Measurements from ENCODE around the gene ADARB2. TPM values are rescaled to one million over a fixed set of nuclear protein-coding genes. Genes with fewer than 3 reads are reported as not detected.
A peak's percentile ranks its signal among the peaks of the same experiment; 100 is the strongest.

ADARB2 gene
- total RNA-seq, 1 donor from 2014 or later = not detected

- DNase-seq (ENCODE audit: low spot score) = no peak
These were observed 165.6 kb downstream of the ADARB2 start for GRCh38 chr10:1571587-1572237.

- no peak for DNase-seq (ENCODE audit: low spot score)
These were observed 166.8 kb downstream of the ADARB2 start for GRCh38 chr10:1570416-1571051.

- no peak for DNase-seq (ENCODE audit: low spot score)
These were observed 168.1 kb downstream of the ADARB2 start for GRCh38 chr10:1569208-1569607.

GRCh38 chr10:1567742-1568495, 169.4 kb downstream of the ADARB2 start:
- DNase-seq (ENCODE audit: low spot score) = no peak

GRCh38 chr10:1567152-1567551, 170.2 kb downstream of the ADARB2 start:
- no peak for DNase-seq (ENCODE audit: low spot score)

- no peak for DNase-seq (ENCODE audit: low spot score)
These were observed 172.5 kb downstream of the ADARB2 start for GRCh38 chr10:1564791-1565190.

GRCh38 chr10:1563028-1563427, 174.3 kb downstream of the ADARB2 start:
- DNase-seq (ENCODE audit: low spot score) = no peak

GRCh38 chr10:1561731-1562337, 175.5 kb downstream of the ADARB2 start:
- no peak for DNase-seq (ENCODE audit: low spot score)

GRCh38 chr10:1560535-1561192, 176.7 kb downstream of the ADARB2 start:
- DNase-seq (ENCODE audit: low spot score) = peak; percentile 4

GRCh38 chr10:1559761-1560160, 177.6 kb downstream of the ADARB2 start:
- peak; percentile 56 for DNase-seq (ENCODE audit: low spot score)

GRCh38 chr10:1559311-1559710, 178.0 kb downstream of the ADARB2 start:
- peak; percentile 32 for DNase-seq (ENCODE audit: low spot score)

GRCh38 chr10:1558906-1559305, 178.4 kb downstream of the ADARB2 start:
- peak; percentile 97 for DNase-seq (ENCODE audit: low spot score)

- no peak for DNase-seq (ENCODE audit: low spot score)
These were observed 180.2 kb downstream of the ADARB2 start for GRCh38 chr10:1557081-1557480.

- no peak for DNase-seq (ENCODE audit: low spot score)
These were observed 180.8 kb downstream of the ADARB2 start for GRCh38 chr10:1556496-1556895.

- peak; percentile 7 for DNase-seq (ENCODE audit: low spot score)
These were observed 183.4 kb downstream of the ADARB2 start for GRCh38 chr10:1553951-1554350.

GRCh38 chr10:1552881-1553670, 184.2 kb downstream of the ADARB2 start:
- no peak for DNase-seq (ENCODE audit: low spot score)

GRCh38 chr10:1552406-1552805, 184.9 kb downstream of the ADARB2 start:
- no peak for DNase-seq (ENCODE audit: low spot score)

- no peak for DNase-seq (ENCODE audit: low spot score)
These were observed 185.5 kb downstream of the ADARB2 start for GRCh38 chr10:1551636-1552338.

GRCh38 chr10:1550616-1551015, 186.7 kb downstream of the ADARB2 start:
- no peak for DNase-seq (ENCODE audit: low spot score)

- no peak for DNase-seq (ENCODE audit: low spot score)
These were observed 187.1 kb downstream of the ADARB2 start for GRCh38 chr10:1550291-1550595.

Measured in umbilical cord (tissue), 2 donors.